HG03135 (cell line): ENCODE data around the gene CELSR1.

Experiments used
- ATAC-seq: cut with Tn5 transposase; IDR thresholded peaks from one replicate; pipeline ENCODE4 v1.9.1; 2021; ENCODE audit warnings: mild to moderate bottlenecking, moderate library complexity; ENCODE audit not compliant: unreplicated experiment

CELSR1 gene

GRCh38 chr22:46537225-46537945, at the start of gene CELSR1:
CELSR1 (minus strand) TSS chr22:46537620; CDS start chr22:46537170, 450 bp downstream.
- no peak for ATAC-seq

- peak; percentile 48 for ATAC-seq
Measured at GRCh38 chr22:46587061-46587460, 49.6 kb upstream of the CELSR1 start.

GRCh38 chr22:46586531-46587011, 49.2 kb upstream of the CELSR1 start:
- peak; percentile 2 for ATAC-seq

GRCh38 chr22:46586123-46586519, 48.7 kb upstream of the CELSR1 start:
- no peak for ATAC-seq

GRCh38 chr22:46585340-46586122, 48.1 kb upstream of the CELSR1 start:
- no peak for ATAC-seq

GRCh38 chr22:46584081-46584921, 46.9 kb upstream of the CELSR1 start:
- no peak for ATAC-seq

GRCh38 chr22:46583571-46583970, 46.2 kb upstream of the CELSR1 start:
- no peak for ATAC-seq

- ATAC-seq = no peak
Measured at GRCh38 chr22:46582281-46582933, 45.0 kb upstream of the CELSR1 start.

GRCh38 chr22:46581538-46582244, 44.3 kb upstream of the CELSR1 start:
- ATAC-seq = no peak

- ATAC-seq = no peak
Measured at GRCh38 chr22:46580940-46581537, 43.6 kb upstream of the CELSR1 start.

GRCh38 chr22:46579751-46580449, 42.5 kb upstream of the CELSR1 start:
- ATAC-seq = no peak

GRCh38 chr22:46578824-46579561, 41.6 kb upstream of the CELSR1 start:
- ATAC-seq = no peak

GRCh38 chr22:46578251-46578823, 40.9 kb upstream of the CELSR1 start:
- no peak for ATAC-seq

- ATAC-seq = no peak
Measured at GRCh38 chr22:46577368-46578249, 40.2 kb upstream of the CELSR1 start.

GRCh38 chr22:46576556-46577367, 39.3 kb upstream of the CELSR1 start:
- ATAC-seq = no peak

- no peak for ATAC-seq
Measured at GRCh38 chr22:46575911-46576555, 38.6 kb upstream of the CELSR1 start.
